ENCODE data around the gene COL4A2.

Gene COL4A2

GRCh38 chr13:110339975-110340550 is 33.0 kb downstream of the COL4A2 start:
- DNase-seq (ENCODE audit: low read depth in 2 of 2) = no peak

- DNase-seq (ENCODE audit: low read depth in 2 of 2) = peak; percentile 26 to 61
Observed at GRCh38 chr13:110340812-110341444, 33.8 kb downstream of the COL4A2 start.

GRCh38 chr13:110341445-110342244 is 34.6 kb downstream of the COL4A2 start:
- DNase-seq (ENCODE audit: low read depth in 2 of 2) = no peak

DNA sequence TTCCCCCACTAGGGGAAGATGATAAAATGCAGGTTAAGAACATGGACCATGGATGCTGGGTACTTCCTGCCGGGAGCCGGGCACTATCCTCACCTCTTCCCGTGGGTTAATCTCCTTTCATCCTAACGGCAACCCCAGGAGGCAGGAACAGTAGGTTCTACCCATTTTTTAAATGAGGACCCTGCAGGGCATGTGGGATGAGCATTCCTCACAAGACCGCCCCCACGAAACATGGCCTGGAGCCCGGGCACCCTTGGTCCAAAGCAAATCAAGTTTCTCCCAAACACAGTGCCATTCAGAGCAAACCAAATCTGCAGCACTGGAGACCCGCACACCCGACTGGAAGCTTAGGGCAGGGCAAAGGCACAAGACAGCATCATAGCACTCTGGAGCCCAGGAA is 35.4 kb downstream of the COL4A2 start:
- no peak for DNase-seq (ENCODE audit: low read depth in 2 of 2)

- DNase-seq (ENCODE audit: low read depth in 2 of 2) = no peak
Observed at GRCh38 chr13:110343241-110343865, 36.3 kb downstream of the COL4A2 start.

DNA sequence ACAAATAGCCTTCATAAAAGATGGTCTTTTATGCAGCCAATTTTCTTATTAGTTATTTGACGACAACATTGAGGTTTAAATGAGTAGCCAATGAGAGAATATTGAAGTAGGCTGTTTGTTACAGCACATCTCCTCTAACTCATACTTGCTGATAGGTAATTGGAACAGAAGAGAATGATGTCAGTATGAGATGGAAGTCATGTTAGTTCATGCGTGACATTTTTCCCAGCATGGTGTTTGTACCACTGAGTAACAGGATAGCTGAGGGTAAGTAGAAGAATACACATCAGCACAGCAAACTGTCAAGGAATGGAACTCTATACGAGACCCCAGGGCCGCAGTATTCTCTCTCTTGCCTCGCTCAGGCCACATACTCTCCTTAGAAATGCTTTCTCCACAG is 37.2 kb downstream of the COL4A2 start:
- DNase-seq (ENCODE audit: low read depth in 2 of 2) = no peak

- DNase-seq (ENCODE audit: low read depth in 2 of 2) = no peak
Observed at GRCh38 chr13:110345266-110345665, 38.2 kb downstream of the COL4A2 start.

GRCh38 chr13:110345701-110346100 is 38.6 kb downstream of the COL4A2 start:
- no peak for DNase-seq (ENCODE audit: low read depth in 2 of 2)

- DNase-seq (ENCODE audit: low read depth in 2 of 2) = no peak
Observed at GRCh38 chr13:110346661-110347067, 39.6 kb downstream of the COL4A2 start.

GRCh38 chr13:110347088-110347487 is 40.0 kb downstream of the COL4A2 start:
- DNase-seq (ENCODE audit: low read depth in 2 of 2) = no peak

DNA sequence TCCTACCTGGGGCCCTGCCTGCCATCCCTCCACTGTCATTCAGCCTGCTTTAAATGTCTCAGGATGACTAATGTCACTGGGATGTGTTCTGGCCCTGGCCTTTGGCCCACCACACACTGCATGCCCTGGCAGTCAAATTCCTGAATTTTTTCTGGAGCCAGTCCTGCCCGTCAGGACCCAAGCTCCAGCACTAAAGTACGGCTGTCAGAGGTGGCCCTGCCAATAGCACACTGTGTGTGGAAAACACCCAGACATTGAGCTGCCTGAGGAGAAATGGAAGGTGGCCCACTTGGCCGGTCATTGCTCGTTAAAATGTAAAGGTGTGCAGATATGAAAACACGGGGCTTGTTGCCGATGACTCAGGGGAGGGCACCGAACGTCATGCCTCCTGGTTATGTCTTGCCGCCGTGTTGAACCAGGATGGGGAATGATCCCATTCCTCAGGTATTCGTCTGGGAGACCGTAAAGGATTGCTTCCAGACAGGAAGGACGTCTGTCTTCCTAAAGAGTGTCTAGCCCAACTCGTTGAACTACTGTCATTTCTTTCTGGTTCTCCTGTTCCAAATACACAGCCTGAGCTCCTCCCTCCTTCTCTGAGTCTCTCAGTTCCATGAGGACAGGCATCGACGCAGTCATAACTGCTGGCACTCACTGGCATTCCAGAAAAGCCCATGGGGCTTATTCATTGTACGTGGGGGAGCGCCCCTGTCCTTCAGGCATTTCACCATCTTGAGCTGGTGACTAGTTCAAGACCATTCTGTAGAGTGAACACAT is 40.6 kb downstream of the COL4A2 start:
- DNase-seq (ENCODE audit: low read depth in 2 of 2) = no peak

DNA sequence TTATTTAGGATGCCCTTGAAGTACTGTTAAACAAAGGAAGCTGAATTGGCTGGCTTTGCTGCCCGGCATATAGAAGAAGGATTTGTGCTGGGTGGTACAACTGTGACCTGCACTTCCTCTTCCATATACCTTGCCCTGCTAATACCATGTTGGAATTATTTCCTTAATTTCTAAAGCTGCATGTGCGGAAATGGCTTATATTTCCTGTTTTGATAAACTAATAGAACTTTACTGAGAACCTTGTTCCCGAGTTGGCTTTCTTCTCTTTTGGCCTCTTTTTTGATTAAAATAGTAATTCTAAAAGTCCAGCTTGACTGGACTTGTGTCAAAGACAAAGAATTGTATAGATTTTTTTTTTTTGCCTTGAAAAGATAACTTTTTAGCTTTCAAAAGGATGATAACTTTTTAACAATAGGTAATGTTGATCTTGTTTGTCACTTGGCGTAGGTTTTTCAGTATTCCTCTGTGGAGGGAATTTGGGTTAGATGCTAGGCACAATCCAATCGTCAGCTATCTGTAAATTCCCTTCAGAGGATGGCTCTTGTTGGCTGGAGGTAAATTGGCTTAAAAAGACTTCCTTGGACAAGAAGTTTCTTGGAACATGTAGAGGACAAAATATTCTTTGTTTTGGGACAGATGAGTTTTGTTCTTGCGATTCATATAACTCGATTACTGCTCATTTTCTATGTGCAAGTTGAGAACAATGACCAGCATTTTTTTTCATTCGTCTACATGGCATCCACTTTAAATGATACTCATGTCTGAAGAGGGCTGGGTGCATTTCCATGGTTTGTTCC is 41.4 kb downstream of the COL4A2 start:
- DNase-seq (ENCODE audit: low read depth in 2 of 2) = no peak

- no peak for DNase-seq (ENCODE audit: low read depth in 2 of 2)
Observed at GRCh38 chr13:110349239-110349638, 42.2 kb downstream of the COL4A2 start.

DNA sequence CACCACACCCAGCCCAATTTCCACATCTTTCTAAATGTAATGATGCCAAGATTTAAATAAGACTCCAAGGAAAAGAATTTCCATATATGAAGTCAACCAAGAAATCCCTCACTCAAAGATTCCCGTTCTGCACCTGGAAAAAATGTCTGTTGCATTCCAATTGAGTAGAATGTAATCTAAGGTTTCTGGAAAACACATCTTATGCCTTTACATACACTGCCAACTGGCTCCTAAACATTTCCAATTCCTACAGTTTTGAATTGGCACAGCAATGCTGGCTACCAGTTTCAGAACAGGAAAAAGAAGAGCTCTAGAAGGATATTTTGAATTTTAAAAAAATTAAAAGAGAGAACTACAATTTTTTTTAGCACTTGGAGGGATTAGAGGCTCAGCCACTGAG is 43.0 kb downstream of the COL4A2 start:
- DNase-seq (ENCODE audit: low read depth in 2 of 2) = no peak

- DNase-seq (ENCODE audit: low read depth in 2 of 2) = no peak
Observed at GRCh38 chr13:110350509-110350908, 43.4 kb downstream of the COL4A2 start.

GRCh38 chr13:110351636-110352420 is 44.7 kb downstream of the COL4A2 start:
- no peak for DNase-seq (ENCODE audit: low read depth in 2 of 2)

DNA sequence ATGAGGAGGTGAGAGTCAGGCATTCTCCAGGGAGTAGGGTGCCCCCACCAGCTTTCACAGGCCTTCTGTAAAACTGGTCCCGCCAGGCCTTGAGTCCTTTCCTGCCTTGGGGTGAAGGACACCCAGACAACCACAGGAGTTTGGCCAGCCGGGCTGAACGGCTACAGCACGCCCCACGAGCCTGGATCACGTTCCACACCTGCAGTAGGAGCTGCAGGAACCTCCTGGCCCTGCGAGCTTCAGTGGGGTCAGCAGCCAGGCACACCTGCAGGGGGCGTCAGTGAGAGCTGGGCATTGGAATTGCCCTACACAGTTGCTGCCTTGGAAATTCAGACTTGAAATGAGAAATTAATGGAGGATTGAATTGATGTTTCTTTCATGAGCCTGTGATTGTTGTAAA is 45.7 kb downstream of the COL4A2 start:
- DNase-seq (ENCODE audit: low read depth in 2 of 2) = peak in 1 of 2 experiments; percentile 7

- no peak for DNase-seq (ENCODE audit: low read depth in 2 of 2)
Observed at GRCh38 chr13:110353339-110353977, 46.4 kb downstream of the COL4A2 start.

DNA sequence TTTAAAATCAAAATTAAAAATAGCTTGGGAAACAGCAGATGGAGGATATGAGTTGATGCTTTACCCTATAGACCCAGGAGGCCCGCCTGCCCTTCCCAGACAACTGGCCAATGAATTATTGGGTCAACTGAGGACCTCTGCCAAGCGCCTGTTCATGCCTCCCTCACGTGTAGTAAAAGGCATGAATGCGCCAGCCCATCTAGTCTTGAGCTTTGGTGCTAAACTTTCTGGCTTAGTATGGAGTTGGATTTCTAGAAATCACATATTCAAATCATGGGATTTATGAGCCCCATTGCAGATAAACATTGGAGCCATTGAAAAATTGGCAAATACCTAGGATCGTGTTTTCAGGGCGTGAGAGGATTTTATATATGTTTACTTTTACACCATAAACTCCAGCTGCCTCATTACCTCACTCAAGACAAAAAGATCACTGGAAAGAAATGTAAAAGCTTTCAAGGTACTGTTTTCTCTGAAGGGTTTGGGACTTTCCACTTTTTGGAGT is 47.1 kb downstream of the COL4A2 start:
- no peak for DNase-seq (ENCODE audit: low read depth in 2 of 2)

Data from stimulated activated CD4-positive, alpha-beta T cell treated with anti-CD3 and anti-CD28 coated beads, Interleukin-12 subunit alpha, Interleukin-12 subunit beta, amount 100 ng/mL, for 24 hours (primary cell).